C4-2B (cell line): ENCODE measurements around the gene SKAP2.

ENCODE experiments used
- H3K27ac ChIP-seq: fragments of 450-650 bp; 2 replicates; pipeline ENCODE4 v1.5.1; 2017
- CTCF ChIP-seq: fragments of 450-650 bp; conservative IDR thresholded peaks from 2 replicates; pipeline ENCODE4 v1.5.1; 2017; ENCODE audit warnings: mild to moderate bottlenecking
- ZFX ChIP-seq: fragments of 450-650 bp; IDR thresholded peaks from 2 replicates; pipeline ENCODE4 v1.6.1; 2017

Gene SKAP2

GRCh38 chr7:26638140-26638539 lies 226.2 kb downstream of the SKAP2 start:
- no peak overlapping the region for H3K27ac ChIP-seq
- TF ChIP-seq CTCF (no peak), ZFX (no peak)

GRCh38 chr7:26637610-26638009 lies 226.8 kb downstream of the SKAP2 start:
- TF ChIP-seq CTCF (no peak), ZFX (no peak)
- H3K27ac ChIP-seq: no peak overlapping the region

- TF ChIP-seq CTCF: no peak
- TF ChIP-seq ZFX: no peak
- H3K27ac ChIP-seq: no peak overlapping the region
These were observed 227.6 kb downstream of the SKAP2 start for GRCh38 chr7:26636808-26637207.

GRCh38 chr7:26633557-26633956 lies 230.8 kb downstream of the SKAP2 start:
- TF ChIP-seq CTCF (no peak), ZFX (no peak)
- no peak overlapping the region for H3K27ac ChIP-seq

- TF ChIP-seq ZFX (no peak), CTCF (no peak)
- no peak overlapping the region for H3K27ac ChIP-seq
These were observed 232.8 kb downstream of the SKAP2 start for GRCh38 chr7:26631601-26632000.

GRCh38 chr7:26630941-26631580 lies 233.3 kb downstream of the SKAP2 start:
- H3K27ac ChIP-seq: no peak overlapping the region
- TF ChIP-seq CTCF (no peak), ZFX (no peak)

- TF ChIP-seq CTCF (no peak), ZFX (no peak)
- 0 out of 2 replicates have a peak overlapping the region, but pooled peaks have one; percentile 23 for H3K27ac ChIP-seq
These were observed 234.0 kb downstream of the SKAP2 start for GRCh38 chr7:26630361-26630760.
